Measurements from ENCODE around the gene SEC22A. TPM values are rescaled to one million over a fixed set of nuclear protein-coding genes. Genes with fewer than 3 reads are reported as not detected.

SEC22A gene
- total and polyA plus RNA-seq, 2 of the 8 experiments (the other 6 are each of a cell fraction or from before 2014, with no cell fraction given), result 10.6 to 17.1 TPM

DNA sequence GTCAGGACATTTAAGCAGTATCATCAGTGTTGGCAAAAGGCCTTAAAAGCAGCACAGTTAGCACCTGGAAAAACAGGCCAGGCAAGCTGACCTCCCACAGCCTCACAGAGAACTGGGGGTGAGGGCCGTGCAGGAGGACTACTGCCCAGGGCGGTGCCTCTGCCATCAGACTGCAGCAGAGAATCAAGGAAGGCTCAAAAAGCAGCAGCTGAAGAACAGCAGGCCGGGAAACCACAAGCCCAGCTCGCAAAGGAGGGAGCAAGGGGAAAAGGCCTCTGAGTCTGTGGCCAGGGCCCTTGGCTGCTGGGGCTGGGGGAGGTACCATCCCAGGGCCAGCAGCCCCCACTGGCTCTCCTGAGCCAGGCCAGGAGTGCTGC, 84.2 kb downstream of the SEC22A start (continued):
- TF ChIP-seq MAFK (IDR thresholded peaks at IDR 0.05; ENCODE audit: low read depth, low read length), result no peak
- no peak for TF ChIP-seq SIN3A (conservative IDR thresholded peaks at IDR 0.05 in 1 of 2, IDR thresholded peaks at IDR 0.05 in 1 of 2; ENCODE audit: low read depth in 1 of 2, low read length in 2 of 2)
- no peak for TF ChIP-seq EGR1 (IDR thresholded peaks at IDR 0.05; ENCODE audit: borderline replicate concordance, low read depth, low read length)
